HG02623 (cell line): Measurements from ENCODE around the gene DHRS7C.

Source experiments
- ATAC-seq: cut with Tn5 transposase; IDR thresholded peaks from one replicate; pipeline ENCODE4 v1.9.1; 2021; ENCODE audit warnings: moderate library complexity; ENCODE audit not compliant: unreplicated experiment

Gene DHRS7C, protein sequence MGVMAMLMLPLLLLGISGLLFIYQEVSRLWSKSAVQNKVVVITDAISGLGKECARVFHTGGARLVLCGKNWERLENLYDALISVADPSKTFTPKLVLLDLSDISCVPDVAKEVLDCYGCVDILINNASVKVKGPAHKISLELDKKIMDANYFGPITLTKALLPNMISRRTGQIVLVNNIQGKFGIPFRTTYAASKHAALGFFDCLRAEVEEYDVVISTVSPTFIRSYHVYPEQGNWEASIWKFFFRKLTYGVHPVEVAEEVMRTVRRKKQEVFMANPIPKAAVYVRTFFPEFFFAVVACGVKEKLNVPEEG

DNA sequence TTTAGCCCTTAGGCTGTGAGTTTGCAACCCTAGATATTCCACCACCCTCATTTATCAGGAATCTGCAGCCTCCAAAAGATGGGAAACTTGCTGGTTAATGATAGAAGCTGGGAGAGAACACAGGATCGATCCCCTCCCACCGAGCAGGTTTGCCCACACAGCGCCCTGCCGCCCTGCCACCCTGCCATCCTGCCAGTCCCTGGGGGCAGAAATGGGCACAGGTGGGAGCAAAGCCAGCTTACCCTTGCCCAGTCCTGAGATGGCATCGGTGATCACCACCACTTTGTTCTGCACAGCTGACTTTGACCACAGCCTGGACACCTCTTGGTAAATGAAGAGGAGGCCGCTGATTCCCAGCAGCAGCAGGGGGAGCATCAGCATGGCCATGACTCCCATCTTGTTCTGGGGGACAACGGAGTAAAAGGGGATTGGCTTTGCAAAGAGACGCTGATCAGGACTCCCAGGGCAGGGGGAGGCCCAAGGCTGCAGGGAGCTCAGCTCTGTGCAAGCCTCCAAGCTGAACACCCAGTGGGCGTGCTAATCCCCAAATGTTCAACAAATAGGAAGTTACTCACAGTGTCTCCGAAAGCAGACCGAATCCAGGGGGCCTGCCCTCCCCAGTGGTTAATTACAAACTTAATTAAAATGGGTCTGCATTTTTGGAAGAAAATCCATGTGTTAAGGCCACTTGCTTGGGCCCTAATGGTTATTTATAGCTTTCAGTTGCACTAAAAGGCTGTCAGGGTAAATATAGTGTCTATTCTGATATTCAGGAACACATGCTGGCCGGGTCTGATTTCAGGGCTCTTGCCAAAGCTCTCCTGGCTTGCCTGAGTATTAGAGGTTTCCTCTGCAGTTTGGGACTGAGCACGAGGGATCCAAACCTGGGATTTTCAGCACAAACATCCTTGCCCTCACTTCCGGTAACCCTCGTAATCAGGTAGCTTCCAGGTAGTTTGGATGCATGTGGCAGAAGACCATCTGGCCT lies at the start of gene DHRS7C:
DHRS7C (minus strand) TSS at position 704 of the 988 bp plus-strand sequence; CDS start at position 396, 308 bp downstream.
- no peak for ATAC-seq

DNA sequence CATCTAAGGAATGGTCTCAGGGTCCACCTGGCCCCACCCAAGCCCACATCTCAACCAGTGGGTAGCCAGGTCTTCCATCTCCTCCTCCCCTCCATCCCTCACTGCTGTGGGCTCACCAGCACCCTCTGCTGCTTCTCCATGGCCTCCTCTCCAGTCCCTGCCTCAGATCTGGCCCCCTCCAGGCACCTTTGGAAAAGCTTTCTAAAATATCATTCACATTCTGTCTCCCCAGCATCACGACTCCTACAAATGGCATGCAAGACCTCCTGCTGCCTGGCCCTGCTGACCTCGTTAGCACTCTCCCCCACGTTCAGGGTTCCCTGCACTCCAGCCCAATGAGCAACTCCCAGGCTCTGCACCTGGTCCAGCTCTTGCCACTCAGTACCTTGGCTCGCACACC lies 48.0 kb upstream of the DHRS7C start:
- ATAC-seq: no peak

DNA sequence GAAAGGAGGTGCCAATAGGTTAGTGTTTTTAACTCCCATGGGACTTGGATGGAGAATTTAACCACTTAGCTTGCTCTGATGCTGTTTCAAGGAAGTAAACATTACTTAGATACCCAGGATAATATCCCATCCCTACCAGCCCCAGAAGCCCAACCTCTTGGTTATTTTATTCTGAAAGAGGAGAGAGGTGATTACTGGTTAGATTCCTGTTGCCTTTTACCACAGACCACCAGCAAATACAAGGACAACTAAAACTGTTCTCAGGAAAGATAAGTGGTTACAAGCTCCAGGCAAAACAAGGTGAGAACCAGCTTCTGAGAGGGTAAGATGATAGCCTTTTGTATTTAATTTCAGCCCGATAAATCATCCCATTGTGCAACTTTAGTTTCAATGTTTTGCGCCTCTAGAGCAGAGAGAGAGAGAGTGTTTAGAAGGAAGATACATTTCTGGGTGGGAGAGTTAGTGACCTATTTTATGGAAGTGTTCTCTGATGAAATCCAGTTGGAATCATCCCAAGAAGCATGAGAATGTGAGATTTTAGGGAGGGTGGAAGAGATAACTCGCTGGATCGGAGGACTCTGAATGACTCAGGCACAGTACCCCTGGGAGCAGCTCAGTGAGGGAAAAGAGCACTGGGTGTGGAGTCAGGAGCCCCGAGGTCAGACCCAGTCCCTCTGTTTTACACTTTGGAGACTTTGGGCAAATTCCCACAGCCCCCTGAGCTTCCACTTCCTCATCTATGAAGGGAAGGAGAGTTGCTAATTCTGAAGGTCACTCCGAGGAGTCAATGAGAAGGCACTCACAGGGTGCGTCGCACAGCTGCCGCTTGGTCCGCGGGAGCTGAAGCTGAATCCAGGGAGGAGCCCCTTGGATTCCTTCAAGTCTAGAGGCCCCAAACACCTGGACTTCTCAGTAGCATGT lies 46.4 kb upstream of the DHRS7C start:
- no peak for ATAC-seq

DNA sequence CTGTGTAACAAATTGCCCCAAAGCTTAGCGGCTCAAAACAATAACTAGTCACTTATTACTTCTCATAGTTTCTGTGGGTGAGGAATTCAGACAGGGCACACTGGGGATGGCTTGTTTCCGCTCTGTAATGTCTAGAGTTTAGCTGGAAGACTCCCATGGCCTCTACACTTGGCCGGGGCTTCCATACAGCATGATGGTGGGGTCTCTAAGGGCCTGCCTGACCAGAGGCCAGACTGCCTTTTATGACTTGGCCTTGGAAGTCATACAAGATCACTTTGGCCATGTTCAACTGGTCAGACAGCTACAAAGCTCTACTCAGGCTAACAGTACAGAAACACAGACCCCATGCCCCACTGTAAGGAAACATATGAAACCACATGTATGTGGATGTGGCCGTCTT lies 42.5 kb upstream of the DHRS7C start:
- no peak for ATAC-seq

DNA sequence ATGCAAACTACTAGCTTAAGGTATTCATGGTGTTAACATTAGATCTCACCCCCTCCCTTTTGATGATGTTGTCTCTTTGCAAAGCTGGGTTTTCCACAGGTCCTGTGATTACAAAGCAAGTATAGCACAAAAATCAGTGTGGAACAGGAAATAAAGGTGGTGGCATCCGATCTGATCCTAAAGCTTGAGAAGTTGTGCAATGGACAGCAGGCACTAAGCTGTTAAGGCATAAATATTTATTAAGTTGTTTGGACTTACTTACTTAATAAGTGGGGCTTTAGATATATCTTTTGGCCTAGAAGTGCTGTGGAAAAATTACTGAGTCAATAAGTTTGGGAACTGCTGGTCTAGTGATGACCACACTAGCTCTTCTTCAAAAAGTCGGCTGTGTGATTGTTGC lies 39.3 kb upstream of the DHRS7C start:
- no peak for ATAC-seq

DNA sequence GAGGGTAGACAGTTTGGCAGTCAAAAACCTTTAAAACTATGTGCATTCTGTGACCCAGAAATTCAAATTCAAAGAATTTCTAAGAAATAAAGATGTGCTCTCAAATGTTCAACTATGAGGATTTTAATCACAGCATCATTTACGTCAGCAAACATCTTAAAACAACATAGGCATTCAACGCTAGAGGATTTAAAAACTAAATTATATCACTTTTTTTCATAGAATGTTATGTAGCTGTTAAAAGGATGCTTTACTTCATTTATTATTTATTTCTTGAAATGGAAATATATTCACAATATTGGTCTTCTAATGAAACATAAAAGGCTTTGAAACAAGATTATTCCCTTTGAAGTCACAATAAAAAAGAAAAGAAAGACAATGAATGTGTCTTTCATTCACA lies 38.0 kb upstream of the DHRS7C start:
- no peak for ATAC-seq

DNA sequence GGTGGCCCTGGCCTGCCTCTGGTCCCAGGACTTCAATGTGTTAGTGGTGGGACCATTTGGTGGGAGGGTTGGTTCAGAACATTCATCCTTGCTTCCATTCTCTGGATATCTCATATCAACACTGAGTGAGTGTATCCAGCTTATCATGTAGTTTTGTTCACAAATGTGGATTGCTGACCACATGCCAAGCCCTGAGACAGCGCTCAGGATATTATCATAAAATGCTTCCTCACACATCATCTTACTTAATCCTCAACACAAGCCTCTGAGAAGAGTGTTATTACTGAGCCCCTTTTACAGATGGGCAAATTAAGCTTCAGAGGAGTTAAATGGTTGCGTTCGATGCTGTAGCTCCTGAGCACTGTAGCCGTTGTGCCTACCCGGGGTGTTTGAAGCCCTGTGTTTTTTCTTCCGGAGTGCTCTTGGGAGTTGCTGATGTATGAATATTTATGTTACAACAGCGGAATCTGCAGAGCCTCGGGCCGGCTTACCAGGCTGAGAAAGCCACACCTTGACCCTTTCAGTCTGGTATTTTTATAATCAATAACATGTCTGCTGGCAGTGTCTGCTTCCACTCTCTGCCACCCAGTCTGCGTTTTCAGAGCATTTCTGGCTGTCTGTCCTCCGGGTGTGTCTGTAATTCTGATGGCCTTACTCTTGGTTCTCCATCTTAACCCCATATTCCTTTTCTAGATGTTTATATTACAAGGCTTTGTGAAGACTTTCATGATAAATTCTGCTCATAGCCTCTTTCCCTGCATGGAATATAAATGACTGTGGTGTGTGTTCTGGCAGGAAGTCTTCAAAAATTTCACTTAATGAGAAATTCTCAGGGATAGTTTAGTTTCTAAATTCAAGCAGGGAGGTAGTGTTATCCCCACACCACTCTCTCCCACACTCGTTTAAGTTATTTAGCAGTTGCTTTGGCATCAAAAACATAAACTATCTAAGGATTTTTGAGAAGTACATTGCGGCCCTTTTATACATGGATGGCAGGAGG lies 37.2 kb upstream of the DHRS7C start:
- no peak for ATAC-seq

DNA sequence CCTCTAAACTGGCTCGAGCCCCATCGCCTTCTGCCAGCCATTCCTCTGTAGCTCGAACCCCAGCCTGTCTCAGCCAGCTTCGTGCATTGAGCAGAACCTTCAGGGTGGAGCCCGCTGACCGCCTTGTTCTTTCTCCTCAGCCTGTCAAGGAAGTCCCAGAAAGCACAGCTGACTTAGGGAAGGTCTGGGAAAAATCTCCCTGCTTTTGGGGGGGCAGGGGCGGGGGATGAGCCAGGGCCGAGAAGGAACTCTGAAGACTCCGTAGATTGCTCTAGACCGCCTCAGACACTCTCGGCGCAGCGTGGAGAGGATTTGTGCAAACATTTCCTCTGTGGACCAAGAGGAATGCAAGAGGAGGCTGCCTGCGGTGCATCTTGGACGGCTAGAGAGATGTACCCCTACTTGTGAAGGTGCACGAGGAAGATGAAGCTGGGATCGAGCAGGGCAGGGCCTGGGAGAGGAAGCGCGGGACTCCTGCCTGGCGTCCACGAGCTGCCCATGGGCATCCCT lies 34.3 kb upstream of the DHRS7C start, which contains the start of gene GLP2R:
GLP2R (plus strand) TSS at position 284 of the 510 bp plus-strand sequence; CDS start at position 424, 140 bp downstream.
- no peak for ATAC-seq

DNA sequence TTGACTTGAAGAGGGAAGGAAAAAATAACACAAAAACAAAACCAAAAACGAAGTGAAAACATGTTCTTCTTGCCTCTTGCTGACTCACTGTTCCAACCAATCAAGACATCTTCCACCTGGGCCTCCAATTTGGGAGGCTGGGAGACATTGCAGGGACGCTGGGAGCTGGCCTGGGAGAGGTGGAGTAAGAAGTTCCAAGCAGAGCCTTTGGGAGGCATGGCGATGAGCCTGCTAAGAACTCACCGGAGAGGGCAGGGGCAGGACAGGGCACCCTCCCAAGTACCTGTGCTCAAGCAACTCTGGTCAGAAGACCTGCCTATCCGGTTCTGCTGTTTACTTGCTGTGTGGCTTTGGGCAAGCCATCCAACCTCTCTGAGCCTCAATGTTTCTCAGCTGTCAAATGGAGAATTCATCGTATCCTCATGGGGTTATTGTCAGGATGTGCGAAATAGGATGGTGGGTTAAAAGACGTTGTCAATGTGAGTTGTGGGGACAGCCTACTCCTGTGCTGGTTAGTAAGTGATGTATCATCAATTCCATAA lies 33.5 kb upstream of the DHRS7C start:
- no peak for ATAC-seq

DNA sequence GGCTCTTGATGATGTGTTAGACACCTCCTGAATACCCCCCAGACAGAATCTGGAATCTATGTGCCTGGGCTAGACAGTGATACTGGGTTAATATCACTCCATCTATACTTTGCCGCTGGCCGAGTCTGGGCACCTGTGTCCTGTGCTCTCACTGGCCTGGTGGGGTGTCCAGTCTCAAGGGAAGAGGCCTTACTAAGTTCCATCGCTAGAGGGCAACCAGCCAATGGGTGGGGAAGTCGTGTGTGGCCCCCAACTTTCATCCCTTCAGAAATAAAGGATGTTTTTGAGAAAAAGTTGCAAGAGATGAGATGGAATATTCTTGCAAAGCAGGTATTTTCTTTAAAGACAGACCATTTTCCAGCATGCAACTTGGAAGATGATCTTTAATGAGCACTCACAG lies 32.7 kb upstream of the DHRS7C start:
- no peak for ATAC-seq

DNA sequence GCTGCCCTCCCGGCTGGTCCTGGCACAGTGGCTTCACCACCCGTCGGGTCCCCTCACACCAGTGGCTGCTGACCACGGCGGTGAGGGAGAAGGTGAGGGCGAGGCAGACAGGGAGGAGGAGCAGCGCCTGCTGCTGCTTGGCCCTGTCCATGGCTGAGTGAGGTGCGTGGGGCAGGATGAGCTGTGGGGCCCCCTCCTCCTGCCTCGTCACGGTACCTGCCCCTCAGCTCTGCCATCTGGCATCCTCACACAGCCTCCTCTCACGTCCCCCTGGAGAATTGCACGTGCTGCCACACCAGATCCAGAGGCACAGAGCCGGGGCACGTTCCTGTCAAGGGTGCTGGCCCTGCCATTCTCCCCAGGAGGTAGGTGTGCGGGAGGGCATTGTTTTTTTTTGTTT lies 30.5 kb upstream of the DHRS7C start, which contains the start of gene GSG1L2:
GSG1L2 (minus strand) TSS at position 159 of the 400 bp plus-strand sequence; CDS start at position 151, 8 bp downstream.
- no peak for ATAC-seq

DNA sequence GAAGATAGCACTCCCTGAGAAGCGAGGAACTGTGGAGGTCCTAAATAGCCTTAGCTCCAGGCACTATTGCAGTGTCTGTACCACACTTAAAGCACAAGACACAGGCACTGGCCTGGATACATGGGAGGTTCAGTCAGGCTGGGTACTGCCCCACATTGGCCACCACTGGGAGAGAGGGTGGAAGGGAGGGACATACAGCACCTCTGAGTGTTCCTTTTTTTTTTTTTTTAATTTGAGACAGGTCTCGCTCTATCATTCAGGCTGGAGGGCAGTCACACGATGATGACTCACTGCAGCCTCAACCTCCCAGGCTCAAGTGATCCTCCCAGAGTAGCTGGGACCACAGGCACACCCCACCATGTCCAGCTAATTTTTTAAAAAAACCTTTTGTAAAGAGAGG lies 29.1 kb upstream of the DHRS7C start:
- no peak for ATAC-seq

DNA sequence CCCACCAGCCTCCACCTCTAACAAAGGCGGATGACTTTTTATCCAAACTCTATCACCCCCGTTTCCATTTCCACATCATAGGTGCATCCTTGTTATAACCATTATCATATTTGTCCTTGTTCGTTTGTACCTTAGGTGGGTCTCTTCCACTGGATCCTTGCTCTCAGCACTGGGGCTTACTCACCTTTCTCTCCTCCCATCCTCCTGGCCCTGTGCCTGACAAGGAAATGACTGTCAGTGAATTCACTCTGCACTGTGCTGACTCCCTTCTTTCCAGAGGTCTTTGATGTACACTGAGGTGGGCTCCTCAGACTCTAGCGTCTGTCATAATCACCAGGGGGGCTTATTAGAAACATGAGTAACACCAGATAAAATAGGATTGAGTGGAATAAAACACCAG lies 27.4 kb upstream of the DHRS7C start:
- no peak for ATAC-seq

DNA sequence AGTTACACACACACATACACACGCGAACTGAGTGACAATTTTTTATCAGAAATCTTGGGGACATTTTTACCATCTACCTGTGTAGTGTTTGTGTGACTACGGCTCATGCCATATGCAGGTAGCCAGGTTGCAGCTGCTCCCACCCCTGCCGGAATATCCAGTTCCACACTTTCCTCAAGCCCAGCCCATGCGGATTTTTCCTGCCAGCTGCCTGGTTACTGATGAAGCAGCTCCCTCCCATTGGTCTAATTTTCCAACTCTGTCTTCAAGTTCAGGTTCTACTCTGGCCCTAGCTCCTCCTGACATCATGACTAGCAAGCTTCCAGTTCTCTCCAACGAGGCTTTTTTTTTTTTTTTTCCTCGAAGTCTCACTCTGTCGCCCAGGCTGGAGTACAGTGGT lies 25.7 kb upstream of the DHRS7C start:
- no peak for ATAC-seq

DNA sequence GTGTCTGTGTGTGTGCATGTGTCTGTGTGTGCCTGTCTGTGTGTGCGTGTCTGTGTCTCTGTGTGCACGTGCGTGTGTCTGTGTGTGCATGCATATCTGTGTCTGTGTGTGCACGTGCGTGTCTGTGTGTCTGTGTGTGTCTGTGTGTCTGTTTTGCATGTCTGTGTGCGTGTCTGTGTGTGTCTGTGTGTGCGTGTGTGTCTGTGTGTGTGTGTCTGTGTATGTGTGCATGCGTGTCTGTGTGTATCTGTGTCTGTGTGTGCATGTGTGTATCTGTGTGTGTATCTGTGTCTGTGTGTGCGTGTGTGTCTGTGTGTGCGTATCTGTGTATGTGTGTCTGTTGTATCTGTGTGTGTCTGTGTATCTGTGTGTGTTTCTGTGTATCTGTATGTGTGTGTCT lies 25.1 kb upstream of the DHRS7C start:
- no peak for ATAC-seq

DNA sequence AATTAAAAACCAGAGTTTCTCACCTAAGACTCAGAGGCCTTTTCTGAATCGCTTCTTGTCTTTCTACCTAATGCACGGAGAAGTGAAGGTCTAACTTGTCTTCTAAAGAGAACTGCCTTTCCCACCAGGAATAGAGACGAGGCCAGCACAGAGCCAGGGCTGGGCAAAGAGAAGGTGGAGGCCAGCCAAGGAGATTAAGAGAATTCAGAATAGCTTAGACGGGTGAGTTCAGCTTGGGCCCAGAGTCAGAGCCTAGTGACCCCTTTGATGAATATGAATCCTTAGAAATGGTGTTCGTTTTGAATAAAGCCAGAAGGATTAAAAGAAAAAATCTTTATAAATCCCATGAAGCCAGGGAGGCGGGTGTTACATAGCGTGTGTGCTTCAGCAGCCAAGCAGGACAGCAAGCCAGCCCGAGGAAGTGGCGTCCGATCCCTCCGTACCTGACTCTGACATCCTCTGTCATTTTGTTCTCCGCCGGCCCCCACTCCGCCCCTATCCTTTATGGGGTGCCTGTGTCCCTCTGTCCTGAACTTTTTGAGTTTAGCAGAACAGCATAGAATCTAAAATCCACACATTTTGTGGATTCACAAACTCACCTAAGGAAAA lies 23.0 kb upstream of the DHRS7C start:
- no peak for ATAC-seq

DNA sequence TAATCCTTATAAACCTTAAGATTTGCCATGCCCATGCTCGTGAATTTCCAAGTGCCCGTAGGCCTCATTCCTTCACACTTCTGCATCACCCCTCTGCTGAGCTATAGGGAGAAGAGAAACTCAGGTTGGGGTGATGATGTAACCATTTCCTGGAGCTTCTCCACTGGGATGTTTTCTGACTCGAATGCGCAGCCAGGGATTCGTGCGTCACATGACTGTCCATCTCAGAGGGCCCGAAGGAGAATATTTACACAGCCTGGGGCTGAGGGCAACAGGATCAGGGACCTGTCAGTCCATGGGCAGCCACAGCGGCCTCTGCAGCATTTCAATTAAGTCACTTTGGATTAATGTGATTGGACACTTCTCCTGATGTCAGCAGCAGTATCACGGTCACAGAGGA lies 21.8 kb upstream of the DHRS7C start:
- ATAC-seq: no peak

DNA sequence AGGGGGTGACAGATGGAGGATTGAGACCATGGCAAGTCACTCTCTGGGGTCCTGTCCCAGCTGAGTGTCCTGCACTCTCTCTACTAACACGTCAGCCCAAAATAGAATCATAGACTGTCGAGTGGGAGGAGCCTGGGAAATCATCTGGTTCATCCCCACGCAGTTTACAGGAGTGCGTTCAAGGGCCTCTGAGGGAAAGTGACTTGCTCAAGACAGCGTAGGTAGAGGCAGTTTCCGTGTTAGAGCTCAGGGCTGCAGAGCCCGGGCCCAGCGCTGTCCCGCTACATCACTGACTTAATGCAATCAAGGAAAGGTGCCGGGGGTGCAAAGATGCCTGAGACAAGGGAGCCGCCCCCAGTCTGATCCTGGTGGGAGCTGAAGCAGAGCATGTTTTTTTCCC lies 20.1 kb upstream of the DHRS7C start:
- ATAC-seq: no peak

DNA sequence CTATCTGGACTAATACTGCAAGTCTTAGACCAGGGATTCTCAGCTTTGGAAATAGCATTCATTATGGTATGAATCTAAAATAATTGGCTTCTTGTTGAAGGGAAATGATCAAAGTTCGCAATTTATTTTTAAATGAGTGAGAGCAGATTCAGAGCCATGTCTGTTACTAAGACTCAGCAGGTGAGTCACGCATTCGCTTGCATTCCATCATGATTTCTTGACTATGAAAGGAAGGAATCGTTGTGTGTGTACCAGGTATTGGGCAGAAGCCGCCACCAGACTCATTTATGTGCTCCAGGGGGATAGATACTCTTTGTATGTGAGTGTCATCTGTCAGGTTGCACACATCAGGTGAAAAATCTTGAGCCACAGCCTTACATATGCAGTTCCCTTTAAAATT lies 19.7 kb upstream of the DHRS7C start:
- ATAC-seq: no peak
